Measurements from ENCODE around the gene TAX1BP1. TPM values are rescaled to one million over a fixed set of nuclear protein-coding genes. Genes with fewer than 3 reads are reported as not detected.

Gene TAX1BP1
- total RNA-seq, 1 donor from 2014 or later, result 133 TPM

DNA sequence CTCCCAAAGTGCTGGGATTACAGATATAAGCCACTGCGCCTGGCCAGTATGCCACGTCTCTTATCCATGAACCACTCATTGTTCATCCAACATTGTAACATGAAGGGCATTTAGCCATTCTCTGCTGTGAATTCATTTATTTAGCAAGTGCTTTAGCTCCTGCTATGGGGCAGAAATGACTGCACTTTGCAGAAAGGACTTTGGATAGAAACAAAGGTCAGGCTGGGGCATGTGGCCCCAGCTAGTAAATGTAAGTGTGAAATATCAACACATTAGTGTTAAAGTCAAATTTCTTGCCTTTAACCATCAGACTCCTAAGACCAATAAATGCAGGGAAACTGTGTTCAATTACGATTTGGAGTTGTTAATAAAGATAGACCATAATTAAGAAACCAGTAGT lies 27.7 kb upstream of the TAX1BP1 start:
- TF ChIP-seq EZH2 (IDR thresholded peaks at IDR 0.05; ENCODE audit: insufficient read depth, low read length), result no peak
- TF ChIP-seq, protein P1, sequence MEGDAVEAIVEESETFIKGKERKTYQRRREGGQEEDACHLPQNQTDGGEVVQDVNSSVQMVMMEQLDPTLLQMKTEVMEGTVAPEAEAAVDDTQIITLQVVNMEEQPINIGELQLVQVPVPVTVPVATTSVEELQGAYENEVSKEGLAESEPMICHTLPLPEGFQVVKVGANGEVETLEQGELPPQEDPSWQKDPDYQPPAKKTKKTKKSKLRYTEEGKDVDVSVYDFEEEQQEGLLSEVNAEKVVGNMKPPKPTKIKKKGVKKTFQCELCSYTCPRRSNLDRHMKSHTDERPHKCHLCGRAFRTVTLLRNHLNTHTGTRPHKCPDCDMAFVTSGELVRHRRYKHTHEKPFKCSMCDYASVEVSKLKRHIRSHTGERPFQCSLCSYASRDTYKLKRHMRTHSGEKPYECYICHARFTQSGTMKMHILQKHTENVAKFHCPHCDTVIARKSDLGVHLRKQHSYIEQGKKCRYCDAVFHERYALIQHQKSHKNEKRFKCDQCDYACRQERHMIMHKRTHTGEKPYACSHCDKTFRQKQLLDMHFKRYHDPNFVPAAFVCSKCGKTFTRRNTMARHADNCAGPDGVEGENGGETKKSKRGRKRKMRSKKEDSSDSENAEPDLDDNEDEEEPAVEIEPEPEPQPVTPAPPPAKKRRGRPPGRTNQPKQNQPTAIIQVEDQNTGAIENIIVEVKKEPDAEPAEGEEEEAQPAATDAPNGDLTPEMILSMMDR (IDR thresholded peaks at IDR 0.05; ENCODE audit: insufficient read depth, low read depth, low read length), result no peak
- H3K4me3 ChIP-seq (ENCODE audit: insufficient read depth, low read depth, low read length), result no peak overlapping the region
- H3K27ac Mint-ChIP-seq (ENCODE audit: unreplicated experiment), result no peak overlapping the region
- no peaks in the 10 kb centered on the region for H3K36me3 ChIP-seq (ENCODE audit: insufficient read depth, low read length)
- no peaks in the 10 kb centered on the region for H3K79me2 ChIP-seq (ENCODE audit: insufficient read depth, low read length)
- no peak overlapping the region for H3K4me3 Mint-ChIP-seq (ENCODE audit: unreplicated experiment)
- H4K20me1 ChIP-seq (ENCODE audit: insufficient read depth, low read length), result no peaks in the 10 kb centered on the region
- no peak for DNase-seq (ENCODE audit: low read depth)
- no peaks in the 10 kb centered on the region for H3K27me3 Mint-ChIP-seq (ENCODE audit: low read depth, unreplicated experiment)
- H3K4me1 Mint-ChIP-seq (ENCODE audit: low read depth, unreplicated experiment), result no peaks in the 10 kb centered on the region
- H3K27me3 ChIP-seq (ENCODE audit: insufficient read depth, low read length), result no peaks in the 10 kb centered on the region
- no peak overlapping the region for H3K4me2 ChIP-seq (ENCODE audit: low read length)
- no peak overlapping the region for H3K27ac ChIP-seq (ENCODE audit: low read depth, low read length)
- H3K36me3 Mint-ChIP-seq (ENCODE audit: low read depth, unreplicated experiment), result no peaks in the 10 kb centered on the region
- H3K4me1 ChIP-seq (ENCODE audit: insufficient read depth, low read length), result peaks cover 18% of the 10 kb centered on the region
- no peak for FAIRE-seq
- no peak overlapping the region for H2AFZ ChIP-seq (ENCODE audit: low read depth, low read length)
- no peak overlapping the region for H3K9ac ChIP-seq (ENCODE audit: low read length)
- no peaks in the 10 kb centered on the region for H3K9me3 ChIP-seq (ENCODE audit: insufficient read depth, low read depth, low read length)
- no peaks in the 10 kb centered on the region for H3K9me3 Mint-ChIP-seq (ENCODE audit: unreplicated experiment)

DNA sequence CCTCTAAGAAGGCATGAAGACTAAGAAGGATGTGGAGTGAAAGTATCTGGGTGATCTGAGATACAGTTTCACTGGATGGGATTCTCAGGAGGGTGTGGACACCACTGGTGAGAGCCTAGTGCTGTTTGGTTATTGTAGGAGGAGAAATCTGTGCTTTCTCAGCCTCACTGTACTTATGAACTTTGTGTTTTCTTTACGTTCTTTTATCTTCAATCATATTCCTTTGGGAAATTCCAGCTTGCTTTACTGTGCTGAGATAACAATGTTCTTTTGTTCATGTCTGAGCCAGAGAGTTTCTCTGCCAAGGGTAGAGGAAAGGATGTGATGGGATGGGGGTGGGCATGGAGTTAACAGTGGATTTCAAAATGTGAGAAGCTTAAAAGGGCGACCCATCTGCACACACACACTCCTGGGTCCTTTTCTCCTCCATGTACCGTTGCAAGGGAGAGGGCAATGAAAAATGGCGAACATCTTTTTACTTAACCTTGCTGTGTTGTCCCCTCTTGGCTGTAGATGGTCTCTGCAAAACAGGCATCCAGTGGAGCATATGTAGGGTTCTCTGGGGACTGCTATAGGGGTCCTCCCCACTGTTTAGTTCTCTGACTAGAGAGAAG lies 25.0 kb upstream of the TAX1BP1 start:
- H3K9me3 ChIP-seq (ENCODE audit: insufficient read depth, low read depth, low read length), result no peaks in the 10 kb centered on the region
- DNase-seq (ENCODE audit: low read depth), result peak; percentile 64
- Mint-ChIP-seq H3K4me3 (ENCODE audit: unreplicated experiment) (no peak overlapping the region), H3K36me3 (ENCODE audit: low read depth, unreplicated experiment) (no peaks in the 10 kb centered on the region), H3K27ac (ENCODE audit: unreplicated experiment) (no peak overlapping the region), H3K27me3 (ENCODE audit: low read depth, unreplicated experiment) (no peaks in the 10 kb centered on the region), H3K9me3 (ENCODE audit: unreplicated experiment) (no peaks in the 10 kb centered on the region), H3K4me1 (ENCODE audit: low read depth, unreplicated experiment) (no peaks in the 10 kb centered on the region)
- TF ChIP-seq EZH2 (IDR thresholded peaks at IDR 0.05; ENCODE audit: insufficient read depth, low read length), result no peak
- TF ChIP-seq, protein P1 (IDR thresholded peaks at IDR 0.05; ENCODE audit: insufficient read depth, low read depth, low read length), result no peak
- H3K79me2 ChIP-seq (ENCODE audit: insufficient read depth, low read length), result no peaks in the 10 kb centered on the region
- H4K20me1 ChIP-seq (ENCODE audit: insufficient read depth, low read length), result no peaks in the 10 kb centered on the region
- peak overlapping the region; percentile 24 for H3K27ac ChIP-seq (ENCODE audit: low read depth, low read length)
- H3K36me3 ChIP-seq (ENCODE audit: insufficient read depth, low read length), result no peaks in the 10 kb centered on the region
- no peak overlapping the region for H3K4me3 ChIP-seq (ENCODE audit: insufficient read depth, low read depth, low read length)
- peak overlapping the region; percentile 50 for H3K4me2 ChIP-seq (ENCODE audit: low read length)
- H3K4me1 ChIP-seq (ENCODE audit: insufficient read depth, low read length), result peaks cover 10% of the 10 kb centered on the region
- FAIRE-seq, result no peak
- no peak overlapping the region for H3K9ac ChIP-seq (ENCODE audit: low read length)
- H2AFZ ChIP-seq (ENCODE audit: low read depth, low read length), result peak overlapping the region; percentile 29
- no peaks in the 10 kb centered on the region for H3K27me3 ChIP-seq (ENCODE audit: insufficient read depth, low read length)

DNA sequence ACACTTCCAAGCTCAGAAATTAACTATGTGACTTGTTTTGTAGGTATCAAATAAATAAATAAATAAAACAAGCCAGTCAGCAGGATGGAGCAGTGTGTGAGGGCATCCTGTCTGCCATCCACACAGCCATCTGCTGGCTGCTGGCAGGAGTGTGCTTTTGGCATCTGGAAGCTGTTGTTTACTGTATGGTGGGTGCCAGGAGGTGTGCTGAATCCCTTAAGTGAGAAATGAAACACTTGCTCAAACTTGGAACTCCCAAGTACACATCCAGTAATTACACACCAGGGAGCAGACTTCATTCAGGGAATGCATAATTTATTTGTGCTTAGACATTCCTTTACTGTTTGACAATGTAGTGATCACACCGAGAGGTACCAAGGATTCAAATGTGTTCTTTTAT lies 16.9 kb upstream of the TAX1BP1 start:
- no peaks in the 10 kb centered on the region for H3K36me3 Mint-ChIP-seq (ENCODE audit: low read depth, unreplicated experiment)
- H3K27ac Mint-ChIP-seq (ENCODE audit: unreplicated experiment), result no peak overlapping the region
- FAIRE-seq, result no peak
- Histone ChIP-seq H3K4me3 (ENCODE audit: insufficient read depth, low read depth, low read length) (no peak overlapping the region), H3K4me1 (ENCODE audit: insufficient read depth, low read length) (no peaks in the 10 kb centered on the region), H3K9ac (ENCODE audit: low read length) (no peak overlapping the region), H3K27ac (ENCODE audit: low read depth, low read length) (no peak overlapping the region), H3K4me2 (ENCODE audit: low read length) (no peak overlapping the region), H2AFZ (ENCODE audit: low read depth, low read length) (no peak overlapping the region), H3K36me3 (ENCODE audit: insufficient read depth, low read length) (no peaks in the 10 kb centered on the region), H4K20me1 (ENCODE audit: insufficient read depth, low read length) (no peaks in the 10 kb centered on the region), H3K9me3 (ENCODE audit: insufficient read depth, low read depth, low read length) (no peaks in the 10 kb centered on the region), H3K27me3 (ENCODE audit: insufficient read depth, low read length) (no peaks in the 10 kb centered on the region), H3K79me2 (ENCODE audit: insufficient read depth, low read length) (no peaks in the 10 kb centered on the region)
- no peaks in the 10 kb centered on the region for H3K9me3 Mint-ChIP-seq (ENCODE audit: unreplicated experiment)
- no peaks in the 10 kb centered on the region for H3K27me3 Mint-ChIP-seq (ENCODE audit: low read depth, unreplicated experiment)
- no peaks in the 10 kb centered on the region for H3K4me1 Mint-ChIP-seq (ENCODE audit: low read depth, unreplicated experiment)
- no peak for DNase-seq (ENCODE audit: low read depth)
- H3K4me3 Mint-ChIP-seq (ENCODE audit: unreplicated experiment), result no peak overlapping the region
- no peak for TF ChIP-seq EZH2 (IDR thresholded peaks at IDR 0.05; ENCODE audit: insufficient read depth, low read length)
- TF ChIP-seq, protein P1 (IDR thresholded peaks at IDR 0.05; ENCODE audit: insufficient read depth, low read depth, low read length), result no peak
